ENCODE measurements around the gene RPL13. TPM values are rescaled to one million over a fixed set of nuclear protein-coding genes. Genes with fewer than 3 reads are reported as not detected.
A peak's percentile ranks its signal among the peaks of the same experiment; 100 is the strongest.

The RPL13 gene
- total and polyA plus RNA-seq, 10 donors, result 2,154 to 16,278 (median 6,788) TPM

DNA sequence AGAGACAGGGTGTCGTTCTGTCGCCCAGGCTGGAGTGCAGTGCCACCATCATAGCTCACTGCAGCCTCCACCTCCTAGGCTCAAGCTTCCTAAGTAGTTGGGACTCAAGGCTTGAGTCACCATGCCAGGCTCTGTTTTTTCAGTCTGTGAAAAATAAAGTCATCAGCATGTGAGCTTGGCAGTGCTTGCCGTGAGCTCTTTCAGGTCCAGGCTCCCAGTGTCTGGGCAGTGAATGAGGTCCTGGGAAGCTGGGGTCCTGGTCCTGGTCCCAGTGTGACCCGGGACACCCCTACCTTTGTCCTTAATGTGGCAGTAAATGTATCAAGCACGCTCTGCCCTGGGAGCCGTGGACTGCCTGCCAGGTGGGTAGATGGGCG is 22.9 kb upstream of the RPL13 start:
- DNase-seq, result no peak
- Histone ChIP-seq H3K9me3 (no peaks in the 10 kb centered on the region), H3K4me3 (no peak overlapping the region), H3K4me1 (peaks cover 13 to 32% (median 24%) of the 10 kb centered on the region in 6 donors), H3K27me3 (replicated peaks in 1 of 7) (no peaks in the 10 kb centered on the region), H3K27ac (peak overlapping the region in 3 of 8 donors; percentile 2 to 38 (median 15)), H3K36me3 (peaks cover 0 to 98% (median 42%) of the 10 kb centered on the region in 6 donors)
- TF ChIP-seq CTCF (IDR thresholded peaks at IDR 0.05 in 8 of 11, conservative IDR thresholded peaks at IDR 0.05 in 3 of 11), result no peak
- TF ChIP-seq POLR2A (IDR thresholded peaks at IDR 0.05), result no peak
- no peak for TF ChIP-seq POLR2AphosphoS5 (IDR thresholded peaks at IDR 0.05)
- intact Hi-C loops (cut with DNase I; ENCODE audit: low total_unique reads), result no loop called here
- 95 to 100% (median 96%) methylated on average over 2 to 7 of the region's 7 CpGs for WGBS, 5 donors

GRCh38 chr16:89538286-89538685 is 22.2 kb upstream of the RPL13 start:
- Histone ChIP-seq H3K36me3 (peaks cover 0 to 90% (median 40%) of the 10 kb centered on the region in 6 donors), H3K4me3 (no peak overlapping the region), H3K4me1 (peaks cover 13 to 24% (median 21%) of the 10 kb centered on the region in 6 donors), H3K9me3 (no peaks in the 10 kb centered on the region), H3K27ac (no peak overlapping the region), H3K27me3 (replicated peaks in 1 of 7) (no peaks in the 10 kb centered on the region)
- intact Hi-C loops (cut with DNase I; ENCODE audit: low total_unique reads), result no loop called here
- WGBS, 5 donors, result 89 to 98% (median 95%) methylated on average over 12 of the region's 12 CpGs
- TF ChIP-seq CTCF (IDR thresholded peaks at IDR 0.05 in 8 of 11, conservative IDR thresholded peaks at IDR 0.05 in 3 of 11) (no peak), POLR2AphosphoS5 (IDR thresholded peaks at IDR 0.05) (no peak), POLR2A (IDR thresholded peaks at IDR 0.05) (no peak)
- no peak for DNase-seq

DNA sequence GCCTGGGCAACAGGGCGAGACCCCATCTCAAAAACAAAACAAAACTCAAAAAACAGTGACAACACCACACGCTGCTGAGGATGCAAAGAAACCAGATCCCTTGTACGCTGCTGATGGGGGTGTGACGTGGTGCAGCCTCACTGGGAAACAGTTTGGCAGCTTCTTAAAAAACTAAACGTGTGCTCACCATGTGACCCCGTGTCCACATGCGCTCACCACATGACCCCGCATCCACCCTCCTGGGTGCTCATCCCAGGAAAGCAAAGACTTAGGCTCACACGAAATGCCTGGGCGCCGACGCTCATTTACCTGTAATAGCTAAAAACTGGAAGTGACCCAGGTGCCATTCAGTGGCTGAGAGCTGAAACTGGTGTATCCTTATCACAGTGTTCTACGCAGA is 19.9 kb upstream of the RPL13 start:
- intact Hi-C loops (cut with DNase I; ENCODE audit: low total_unique reads), result no loop called here
- H3K27ac ChIP-seq, result no peak overlapping the region

DNA sequence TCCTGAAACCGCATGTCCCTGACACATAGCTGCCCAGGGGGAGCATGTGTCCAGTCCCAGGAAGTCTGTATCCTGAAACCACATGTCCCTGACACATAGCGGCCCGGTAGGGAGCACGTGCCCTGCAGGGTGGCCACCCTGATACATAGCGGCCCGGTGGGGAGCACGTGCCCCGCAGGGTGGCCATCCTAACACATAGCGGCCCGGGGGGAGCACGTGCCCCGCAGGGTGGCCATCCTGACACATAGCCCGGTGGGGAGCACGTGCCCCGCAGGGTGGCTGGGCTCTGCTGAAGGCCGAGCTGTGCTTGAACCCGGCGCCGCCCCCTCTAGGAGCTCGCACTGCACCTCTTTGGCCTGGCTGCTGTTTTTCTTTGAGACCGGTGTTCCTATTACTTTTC is 18.7 kb upstream of the RPL13 start:
- H3K4me1 ChIP-seq, result no peaks in the 10 kb centered on the region

More for the DNA sequence above, 19.9 kb upstream of the RPL13 start:
- WGBS, 5 donors, result 92 to 98% (median 93%) methylated on average over 13 of the region's 13 CpGs
- H3K27me3 ChIP-seq (replicated peaks in 1 of 7), result no peaks in the 10 kb centered on the region
- TF ChIP-seq CTCF (IDR thresholded peaks at IDR 0.05 in 8 of 11, conservative IDR thresholded peaks at IDR 0.05 in 3 of 11) (no peak), POLR2A (IDR thresholded peaks at IDR 0.05) (no peak), POLR2AphosphoS5 (IDR thresholded peaks at IDR 0.05) (no peak)
- no peak for DNase-seq
- peaks cover 0 to 90% (median 45%) of the 10 kb centered on the region in 6 donors for H3K36me3 ChIP-seq
- no peaks in the 10 kb centered on the region for H3K9me3 ChIP-seq
- peaks cover 0 to 1% (median under 1%) of the 10 kb centered on the region in 6 donors for H3K4me1 ChIP-seq
- no peak overlapping the region for H3K4me3 ChIP-seq

More for the DNA sequence above, 18.7 kb upstream of the RPL13 start:
- TF ChIP-seq POLR2A (IDR thresholded peaks at IDR 0.05) (no peak), POLR2AphosphoS5 (IDR thresholded peaks at IDR 0.05) (no peak), CTCF (IDR thresholded peaks at IDR 0.05 in 8 of 11, conservative IDR thresholded peaks at IDR 0.05 in 3 of 11) (no peak)
- Histone ChIP-seq H3K27ac (no peak overlapping the region), H3K9me3 (no peaks in the 10 kb centered on the region), H3K36me3 (peaks cover 0 to 91% (median 55%) of the 10 kb centered on the region in 6 donors), H3K27me3 (replicated peaks in 1 of 7) (no peaks in the 10 kb centered on the region), H3K4me3 (no peak overlapping the region)
- intact Hi-C loops (cut with DNase I; ENCODE audit: low total_unique reads), result no loop called here
- DNase-seq, result no peak
- 93 to 97% (median 94%) methylated on average over 11 to 21 of the region's 21 CpGs for WGBS, 5 donors
